Type B pancreatic cell (in vitro differentiated cells): ENCODE measurements around the gene GJD4. TPM values are rescaled to one million over a fixed set of nuclear protein-coding genes. Genes with fewer than 3 reads are reported as not detected.

Experiments
- DNase-seq: peaks from one replicate; pipeline ENCODE4 v3.0.0; 2021; ENCODE audit warnings: mixed read lengths; ENCODE audit not compliant: unreplicated experiment; ENCODE audit errors: extremely low spot score
- H3K27ac Mint-ChIP-seq: 2 replicates; pipeline ENCODE4 v1.8.0; 2021; ENCODE audit warnings: mild to moderate bottlenecking, mixed read lengths
- H3K27me3 Mint-ChIP-seq: 2 replicates; pipeline ENCODE4 v1.8.0; 2021; ENCODE audit warnings: mixed read lengths
- H3K36me3 Mint-ChIP-seq: 2 replicates; pipeline ENCODE4 v1.8.0; 2021; ENCODE audit warnings: mixed read lengths
- H3K4me1 Mint-ChIP-seq: one replicate; pipeline ENCODE4 v1.8.0; 2021; ENCODE audit warnings: mixed read lengths; ENCODE audit not compliant: unreplicated experiment
- H3K4me3 Mint-ChIP-seq: 2 replicates; pipeline ENCODE4 v1.8.0; 2021; ENCODE audit warnings: mild to moderate bottlenecking, mixed read lengths
- H3K9me3 Mint-ChIP-seq: 2 replicates; pipeline ENCODE4 v1.8.0; 2021; ENCODE audit warnings: mixed read lengths
- total RNA-seq: library from RNA; stranded (reverse); gene quantifications from 2 replicates; pipeline ENCODE4 v1.2.1, GENCODE V29; 2021; ENCODE audit warnings: low replicate concordance
- TF ChIP-seq, protein P1 (sequence below): fragments of 200-600 bp; sonication (generic); conservative IDR thresholded peaks from 2 replicates; pipeline ENCODE4 v1.5.0; 2021; ENCODE audit warnings: antibody characterized with exemption, mild to moderate bottlenecking

GJD4 gene
- total RNA-seq, 1 donor from 2014 or later, result not detected

GRCh38 chr10:35562427-35562826 lies 42.7 kb upstream of the GJD4 start:
- H3K27me3 Mint-ChIP-seq, result no peaks in the 10 kb centered on the region
- DNase-seq, result no peak
- no peaks in the 10 kb centered on the region for H3K9me3 Mint-ChIP-seq
- H3K36me3 Mint-ChIP-seq, result peaks cover 39% of the 10 kb centered on the region
- TF ChIP-seq, protein P1, sequence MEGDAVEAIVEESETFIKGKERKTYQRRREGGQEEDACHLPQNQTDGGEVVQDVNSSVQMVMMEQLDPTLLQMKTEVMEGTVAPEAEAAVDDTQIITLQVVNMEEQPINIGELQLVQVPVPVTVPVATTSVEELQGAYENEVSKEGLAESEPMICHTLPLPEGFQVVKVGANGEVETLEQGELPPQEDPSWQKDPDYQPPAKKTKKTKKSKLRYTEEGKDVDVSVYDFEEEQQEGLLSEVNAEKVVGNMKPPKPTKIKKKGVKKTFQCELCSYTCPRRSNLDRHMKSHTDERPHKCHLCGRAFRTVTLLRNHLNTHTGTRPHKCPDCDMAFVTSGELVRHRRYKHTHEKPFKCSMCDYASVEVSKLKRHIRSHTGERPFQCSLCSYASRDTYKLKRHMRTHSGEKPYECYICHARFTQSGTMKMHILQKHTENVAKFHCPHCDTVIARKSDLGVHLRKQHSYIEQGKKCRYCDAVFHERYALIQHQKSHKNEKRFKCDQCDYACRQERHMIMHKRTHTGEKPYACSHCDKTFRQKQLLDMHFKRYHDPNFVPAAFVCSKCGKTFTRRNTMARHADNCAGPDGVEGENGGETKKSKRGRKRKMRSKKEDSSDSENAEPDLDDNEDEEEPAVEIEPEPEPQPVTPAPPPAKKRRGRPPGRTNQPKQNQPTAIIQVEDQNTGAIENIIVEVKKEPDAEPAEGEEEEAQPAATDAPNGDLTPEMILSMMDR, result no peak
- H3K4me1 Mint-ChIP-seq, result peaks cover 3% of the 10 kb centered on the region
- H3K27ac Mint-ChIP-seq, result no peak overlapping the region
- H3K4me3 Mint-ChIP-seq, result no peak overlapping the region

- Mint-ChIP-seq H3K27me3 (no peaks in the 10 kb centered on the region), H3K4me1 (peaks cover 3% of the 10 kb centered on the region), H3K9me3 (no peaks in the 10 kb centered on the region), H3K36me3 (peaks cover 35% of the 10 kb centered on the region), H3K27ac (no peak overlapping the region), H3K4me3 (no peak overlapping the region)
- no peak for DNase-seq
- TF ChIP-seq, protein P1, result peak; percentile 99
Measured at GRCh38 chr10:35563261-35563891, 41.8 kb upstream of the GJD4 start.

- H3K9me3 Mint-ChIP-seq, result no peaks in the 10 kb centered on the region
- H3K4me3 Mint-ChIP-seq, result no peak overlapping the region
- H3K27ac Mint-ChIP-seq, result no peak overlapping the region
- H3K4me1 Mint-ChIP-seq, result peaks cover 3% of the 10 kb centered on the region
- no peak for DNase-seq
- TF ChIP-seq, protein P1, result no peak
- H3K36me3 Mint-ChIP-seq, result peaks cover 30% of the 10 kb centered on the region
- H3K27me3 Mint-ChIP-seq, result no peaks in the 10 kb centered on the region
Measured at GRCh38 chr10:35564341-35564968, 40.7 kb upstream of the GJD4 start.

DNA sequence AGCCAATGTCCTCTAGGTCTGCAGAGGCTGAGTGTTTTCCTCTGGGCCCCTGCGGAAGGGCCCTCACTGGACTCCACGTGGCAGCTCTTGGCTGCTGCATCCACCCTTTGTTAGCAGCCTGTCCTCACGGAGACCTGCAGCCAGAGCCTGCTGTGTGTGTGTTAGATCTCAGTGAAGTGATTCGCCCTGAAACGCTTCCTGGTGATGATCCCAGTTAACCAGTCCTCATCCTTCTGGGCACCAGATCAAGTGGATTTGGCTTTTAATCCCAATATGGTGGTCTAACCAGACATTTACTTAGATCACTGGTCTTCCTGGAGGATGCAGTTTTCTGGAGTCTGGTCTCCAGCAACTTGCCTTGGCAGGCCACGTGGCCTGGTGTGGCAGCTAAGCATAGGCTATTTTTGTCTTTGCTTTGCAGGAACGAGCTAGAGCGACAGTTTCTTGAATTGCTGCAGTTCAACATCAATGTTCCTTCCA lies 39.5 kb upstream of the GJD4 start:
- Mint-ChIP-seq H3K9me3 (no peaks in the 10 kb centered on the region), H3K36me3 (peaks cover 31% of the 10 kb centered on the region), H3K4me3 (no peak overlapping the region), H3K27me3 (no peaks in the 10 kb centered on the region), H3K4me1 (peaks cover 3% of the 10 kb centered on the region), H3K27ac (no peak overlapping the region)
- TF ChIP-seq, protein P1, result no peak
- no peak for DNase-seq

DNA sequence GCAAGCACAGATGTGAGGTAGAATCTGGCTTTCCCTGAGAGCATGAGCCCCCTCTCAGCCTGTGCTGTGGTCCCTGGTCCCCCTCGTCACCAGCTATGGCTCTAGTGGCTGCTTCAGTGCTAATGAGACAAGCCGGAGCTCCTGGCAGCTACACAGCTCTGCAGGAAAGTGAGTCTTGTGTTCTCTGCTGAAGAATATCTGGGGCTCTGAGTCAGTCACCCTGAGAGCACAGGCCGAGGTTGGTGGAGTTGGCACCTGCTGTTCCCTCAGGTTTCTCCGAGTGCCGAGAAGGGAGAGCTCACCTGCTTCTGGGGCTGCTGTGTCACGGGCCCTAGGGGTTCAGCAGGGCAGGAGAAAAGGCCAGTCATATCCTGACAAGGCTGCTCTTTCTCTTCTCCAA lies 37.2 kb upstream of the GJD4 start:
- H3K27me3 Mint-ChIP-seq, result no peaks in the 10 kb centered on the region

More for the DNA sequence above, 37.2 kb upstream of the GJD4 start:
- Mint-ChIP-seq H3K36me3 (peaks cover 25% of the 10 kb centered on the region), H3K27ac (no peak overlapping the region), H3K4me3 (no peak overlapping the region), H3K4me1 (peaks cover 3% of the 10 kb centered on the region), H3K9me3 (no peaks in the 10 kb centered on the region)
- no peak for DNase-seq
- TF ChIP-seq, protein P1, result no peak
